Hepatocyte (in vitro differentiated cells): Measurements from ENCODE around the gene CRAMP1.

Experiments
- EZH2 ChIP-seq: fragments of 200-600 bp; sonication (generic); IDR thresholded peaks from 2 replicates; pipeline ENCODE4 v1.6.1; 2016; ENCODE audit warnings: antibody characterized with exemption, mild to moderate bottlenecking, borderline replicate concordance
- TF ChIP-seq, protein P1 (sequence below): fragments of 200-600 bp; sonication (generic); IDR thresholded peaks from 2 replicates; pipeline ENCODE4 v1.5.1; 2016; ENCODE audit warnings: antibody characterized with exemption, mild to moderate bottlenecking; ENCODE audit not compliant: poor library complexity

DNA sequence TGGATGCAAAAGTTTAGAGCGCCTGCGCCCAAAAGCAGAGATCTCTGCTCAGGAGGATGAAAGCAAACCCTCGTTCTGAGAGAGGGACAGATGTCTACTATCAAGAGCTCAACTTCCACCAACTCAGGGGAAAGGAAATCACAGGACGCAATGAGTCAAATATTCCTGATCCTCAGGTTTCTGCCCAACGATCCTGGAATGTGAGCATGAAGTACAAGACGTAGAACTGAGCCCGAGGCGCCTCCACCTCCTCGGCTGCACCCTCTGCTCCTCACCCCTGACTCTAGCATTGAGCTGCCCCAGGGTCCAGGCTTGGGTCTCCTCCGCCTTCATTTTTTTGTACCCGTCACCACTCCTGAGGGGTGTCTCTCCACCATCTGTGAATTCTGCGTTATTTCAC is 15.6 kb upstream of the CRAMP1 start:
- TF ChIP-seq, protein P1, sequence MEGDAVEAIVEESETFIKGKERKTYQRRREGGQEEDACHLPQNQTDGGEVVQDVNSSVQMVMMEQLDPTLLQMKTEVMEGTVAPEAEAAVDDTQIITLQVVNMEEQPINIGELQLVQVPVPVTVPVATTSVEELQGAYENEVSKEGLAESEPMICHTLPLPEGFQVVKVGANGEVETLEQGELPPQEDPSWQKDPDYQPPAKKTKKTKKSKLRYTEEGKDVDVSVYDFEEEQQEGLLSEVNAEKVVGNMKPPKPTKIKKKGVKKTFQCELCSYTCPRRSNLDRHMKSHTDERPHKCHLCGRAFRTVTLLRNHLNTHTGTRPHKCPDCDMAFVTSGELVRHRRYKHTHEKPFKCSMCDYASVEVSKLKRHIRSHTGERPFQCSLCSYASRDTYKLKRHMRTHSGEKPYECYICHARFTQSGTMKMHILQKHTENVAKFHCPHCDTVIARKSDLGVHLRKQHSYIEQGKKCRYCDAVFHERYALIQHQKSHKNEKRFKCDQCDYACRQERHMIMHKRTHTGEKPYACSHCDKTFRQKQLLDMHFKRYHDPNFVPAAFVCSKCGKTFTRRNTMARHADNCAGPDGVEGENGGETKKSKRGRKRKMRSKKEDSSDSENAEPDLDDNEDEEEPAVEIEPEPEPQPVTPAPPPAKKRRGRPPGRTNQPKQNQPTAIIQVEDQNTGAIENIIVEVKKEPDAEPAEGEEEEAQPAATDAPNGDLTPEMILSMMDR = no peak
- TF ChIP-seq EZH2 = no peak
